ENCODE data around the gene EXOC6B. TPM values are rescaled to one million over a fixed set of nuclear protein-coding genes. Genes with fewer than 3 reads are reported as not detected.
"Not testable (repeated sequence)": the region's sequence is repeated elsewhere in the genome, so short reads cannot be mapped to it uniquely, and the experiment has no call there.

The EXOC6B gene
- total RNA-seq, 2 donors from 2014 or later = 48.2 to 65.4 TPM

DNA sequence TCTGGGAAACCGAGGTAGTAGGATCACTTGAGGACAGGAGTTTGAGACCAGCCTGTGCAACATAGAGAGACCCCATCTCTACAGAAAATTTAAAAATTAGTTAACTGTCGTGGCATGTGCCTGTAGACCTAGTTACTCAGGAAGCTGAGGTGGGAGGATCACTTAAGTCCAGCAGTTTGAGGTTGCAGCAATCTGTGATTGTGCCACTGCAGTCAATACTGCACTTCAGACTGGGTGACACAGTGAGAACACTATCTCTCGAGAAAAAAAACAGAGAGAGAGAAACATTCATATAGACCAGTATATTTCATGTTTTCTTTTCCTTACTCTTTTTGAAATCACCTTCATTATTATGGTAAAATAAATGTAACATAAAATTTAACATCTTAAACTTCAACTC, 387.5 kb downstream of the EXOC6B start:
- intact Hi-C loops (cut with DNase I) = no loop called here
- DNase-seq (ENCODE audit: low spot score) = no peak

DNA sequence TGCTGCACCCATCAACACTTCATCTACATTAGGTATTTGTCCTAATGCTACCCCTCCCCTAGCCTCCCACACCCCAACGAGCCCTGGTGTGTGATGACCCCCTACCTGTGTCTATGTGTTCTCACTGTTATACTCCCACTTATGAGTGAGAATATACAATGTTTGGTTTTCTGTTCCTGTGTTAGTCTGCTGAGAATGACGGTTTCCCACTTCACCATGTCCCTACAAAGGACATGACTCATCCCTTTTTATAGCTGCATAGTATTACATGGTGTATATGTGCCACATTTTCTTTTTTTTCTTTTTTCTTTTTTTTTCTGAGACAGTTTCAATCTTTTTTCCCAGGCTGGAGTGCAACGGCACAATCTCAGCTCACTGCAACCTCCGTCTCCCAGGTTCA, 394.1 kb downstream of the EXOC6B start:
- intact Hi-C loops (cut with DNase I) = no loop called here
- no peak for DNase-seq (ENCODE audit: low spot score)

DNA sequence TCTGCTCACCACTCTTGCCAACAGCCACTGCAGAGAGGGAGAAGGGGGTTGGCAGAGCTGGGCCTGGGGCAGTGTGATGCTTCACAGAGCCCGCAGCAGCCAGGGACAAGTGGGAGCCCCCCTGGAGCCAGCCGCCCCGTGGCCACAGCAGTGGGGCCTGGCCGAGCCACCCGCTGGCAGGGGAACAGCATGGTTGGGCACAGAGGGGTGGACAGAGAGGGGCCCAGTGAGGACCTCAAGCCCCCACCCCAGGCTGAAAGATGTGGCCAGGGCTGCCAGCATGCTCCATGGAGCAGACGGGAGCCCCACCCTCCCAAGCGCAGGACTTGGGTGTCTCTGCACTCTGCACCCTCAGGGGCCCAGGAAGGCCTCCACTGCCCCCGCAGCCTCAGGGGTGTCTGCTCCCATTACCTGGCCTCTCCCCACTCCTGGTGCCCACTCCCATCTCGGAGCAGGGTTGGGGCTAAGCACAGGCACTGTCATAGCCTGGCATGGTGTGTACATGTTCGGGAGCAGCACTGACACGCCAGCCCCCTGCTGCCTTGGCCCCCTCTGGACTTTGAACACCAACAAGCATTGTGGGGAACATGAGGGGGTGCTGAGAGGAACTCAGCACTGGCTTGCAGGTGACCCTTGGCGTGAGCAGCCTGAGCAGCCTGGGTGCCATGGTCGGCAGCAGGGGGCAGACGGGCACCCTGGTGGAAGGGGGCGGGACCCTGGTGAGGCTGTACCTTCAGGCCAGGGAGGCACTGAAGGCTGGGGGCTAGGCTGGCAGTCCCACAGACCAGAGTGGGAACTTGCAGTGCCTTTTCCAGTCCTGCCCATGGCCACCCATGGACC, 398.6 kb downstream of the EXOC6B start:
- intact Hi-C loops (cut with DNase I) = no loop called here
- DNase-seq (ENCODE audit: low spot score) = no peak

GRCh38 chr2:72425996-72426395, 399.8 kb downstream of the EXOC6B start:
- intact Hi-C loops (cut with DNase I) = no loop called here
- no peak for DNase-seq (ENCODE audit: low spot score)

- intact Hi-C loops (cut with DNase I) = no loop called here
- no peak for DNase-seq (ENCODE audit: low spot score)
Observed at GRCh38 chr2:72423756-72424155, 402.1 kb downstream of the EXOC6B start.

DNA sequence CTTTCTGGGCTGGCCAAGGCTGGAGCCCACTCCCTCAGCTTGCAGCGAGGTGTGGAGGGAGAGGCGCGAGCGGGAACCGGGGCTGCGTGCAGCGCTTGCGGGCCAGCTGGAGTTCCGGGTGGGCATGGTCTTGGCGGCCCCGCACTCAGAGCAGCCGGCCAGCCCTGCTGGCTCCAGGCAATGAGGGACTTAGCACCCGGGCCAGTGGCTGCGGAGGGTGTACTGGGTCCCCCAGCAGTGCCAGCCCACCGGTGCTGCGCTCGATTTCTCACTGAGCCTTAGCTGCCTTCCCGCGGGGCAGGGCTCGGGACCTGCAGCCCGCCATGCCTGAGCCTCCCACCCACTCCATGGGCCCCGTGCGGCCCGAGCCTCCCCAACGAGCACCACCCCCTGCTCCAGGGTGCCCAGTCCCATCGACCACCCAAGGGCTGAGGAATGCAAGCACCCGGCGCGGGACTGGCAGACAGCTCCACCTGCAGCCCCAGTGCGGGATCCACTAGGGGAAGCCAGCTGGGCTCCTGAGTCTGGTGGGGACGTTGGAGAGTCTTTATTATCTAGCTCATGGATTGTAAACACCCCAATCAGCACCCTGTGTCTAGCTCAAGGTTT, 404.0 kb downstream of the EXOC6B start:
- DNase-seq (ENCODE audit: low spot score); intact Hi-C loops (cut with DNase I): not testable (repeated sequence)

DNA sequence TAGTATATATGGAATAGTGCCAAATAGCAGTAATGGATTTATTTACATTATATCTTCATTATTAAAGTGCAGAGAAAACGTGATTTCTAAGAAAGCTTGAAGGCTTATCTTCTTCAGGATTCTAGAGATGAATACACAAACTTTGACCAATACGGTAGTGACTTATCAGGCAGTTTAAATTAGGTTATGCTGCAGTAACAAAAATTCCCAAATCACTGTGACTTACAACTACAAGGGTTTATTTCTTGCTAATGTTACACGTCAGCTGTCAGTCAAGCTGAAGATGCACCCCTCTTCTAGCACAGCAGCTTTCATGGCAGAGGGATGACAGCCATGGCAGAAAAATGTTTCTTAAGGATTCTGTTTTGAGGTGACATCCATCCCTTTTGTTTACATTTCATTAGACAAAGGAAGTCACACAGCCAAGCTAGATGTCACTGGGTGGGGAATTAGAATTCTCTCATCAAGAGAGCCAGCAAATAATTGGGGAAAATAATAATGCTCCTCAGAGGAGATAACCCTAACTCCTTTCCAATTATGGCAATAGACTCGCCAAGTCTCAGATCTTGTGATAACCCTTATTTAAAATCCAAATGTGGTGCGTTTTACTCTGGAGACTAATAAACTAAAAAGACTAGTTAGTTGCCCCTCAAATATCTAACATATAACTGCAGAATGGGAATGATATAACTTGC, 409.9 kb downstream of the EXOC6B start:
- intact Hi-C loops (cut with DNase I) = no loop called here

GRCh38 chr2:72415241-72415661, 410.6 kb downstream of the EXOC6B start:
- intact Hi-C loops (cut with DNase I) = no loop called here
- DNase-seq (ENCODE audit: low spot score) = no peak

More for the DNA sequence above, 409.9 kb downstream of the EXOC6B start:
- no peak for DNase-seq (ENCODE audit: low spot score)

GRCh38 chr2:72414137-72414760, 411.6 kb downstream of the EXOC6B start:
- no peak for DNase-seq (ENCODE audit: low spot score)

DNA sequence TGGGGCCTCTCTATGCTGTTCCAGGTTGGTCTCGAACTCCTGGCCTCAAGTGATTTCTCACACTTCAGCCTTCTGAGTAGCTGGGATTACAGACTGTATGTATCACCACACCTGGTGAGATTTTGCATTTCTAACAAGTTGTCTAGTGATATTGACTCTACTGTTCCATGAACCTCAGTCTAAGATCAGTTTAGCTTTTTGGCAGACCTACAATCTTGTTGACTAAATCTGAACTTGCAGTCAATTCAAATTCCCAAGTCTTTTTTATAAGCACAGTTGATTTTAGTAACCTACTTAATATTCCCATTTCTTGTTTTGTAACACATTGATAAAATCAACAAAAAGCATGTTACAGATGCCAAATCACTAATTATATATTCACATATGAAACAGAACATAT, 412.1 kb downstream of the EXOC6B start:
- DNase-seq (ENCODE audit: low spot score) = no peak
- intact Hi-C loops (cut with DNase I) = no loop called here

More at GRCh38 chr2:72414137-72414760, 411.6 kb downstream of the EXOC6B start:
- intact Hi-C loops (cut with DNase I) = no loop called here

DNA sequence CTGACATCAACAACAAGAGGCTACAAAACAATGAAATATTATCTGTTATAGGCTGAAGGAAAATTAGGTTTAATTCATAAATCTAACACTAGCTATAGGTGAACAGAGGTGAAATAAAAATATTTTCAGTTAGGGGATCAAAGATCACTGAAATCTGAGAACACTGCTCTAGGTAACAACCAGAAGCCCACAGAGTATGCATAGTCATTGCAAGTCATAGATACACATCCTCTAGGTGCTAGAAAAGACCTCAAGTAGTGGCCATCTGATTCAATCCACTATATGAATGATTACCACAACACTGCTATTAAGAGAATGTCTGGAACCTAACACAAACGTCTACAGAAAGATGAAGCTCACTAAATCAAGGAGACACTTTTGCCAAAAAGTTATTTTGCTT, 413.6 kb downstream of the EXOC6B start:
- intact Hi-C loops (cut with DNase I) = no loop called here
- no peak for DNase-seq (ENCODE audit: low spot score)

DNA sequence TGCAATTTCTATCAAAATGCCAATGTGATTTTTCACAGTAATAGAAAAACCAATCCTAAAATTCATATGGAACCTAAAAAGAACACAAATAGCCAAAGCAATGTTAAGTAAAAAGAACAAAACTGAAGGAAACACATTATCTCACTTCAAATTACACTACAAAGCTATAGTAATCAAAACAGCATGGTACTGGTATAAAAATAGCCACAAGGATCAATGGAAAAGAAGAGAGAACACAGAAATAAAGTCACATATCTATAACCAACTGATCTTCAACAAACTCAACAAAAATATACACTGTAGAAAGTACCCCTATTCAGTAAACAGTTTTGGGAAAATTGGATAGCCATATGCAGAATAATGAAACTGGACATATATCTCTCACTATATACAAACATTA, 426.0 kb downstream of the EXOC6B start:
- intact Hi-C loops (cut with DNase I) = loop anchor here in 1 of 2 donors (5.0 kb wide), 1 partner anchor 267 kb away; no protein-coding TSS in a partner anchor
- no peak for DNase-seq (ENCODE audit: low spot score)

DNA sequence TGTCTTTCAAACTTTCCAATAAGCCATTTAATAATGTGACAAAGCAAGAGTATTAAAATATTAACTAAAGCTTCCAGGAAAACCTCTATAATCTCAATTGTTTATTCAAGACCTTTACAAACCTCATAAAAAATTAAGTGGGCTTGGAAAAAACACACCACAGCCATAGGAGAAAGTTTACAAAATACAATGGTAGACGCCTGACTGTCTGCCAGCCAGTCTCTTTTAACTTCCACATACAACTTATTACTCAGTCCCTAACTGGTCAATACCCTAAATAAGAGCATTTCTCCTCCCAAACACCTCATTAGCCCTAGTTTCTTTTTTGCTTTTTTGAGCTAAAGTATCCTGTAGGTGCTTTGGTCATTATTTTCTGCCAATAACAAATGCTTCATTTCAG, 430.7 kb downstream of the EXOC6B start:
- no peak for DNase-seq (ENCODE audit: low spot score)
- intact Hi-C loops (cut with DNase I) = no loop called here

- DNase-seq (ENCODE audit: low spot score) = no peak
- intact Hi-C loops (cut with DNase I) = no loop called here
Observed at GRCh38 chr2:72394541-72395070, 431.2 kb downstream of the EXOC6B start.

DNA sequence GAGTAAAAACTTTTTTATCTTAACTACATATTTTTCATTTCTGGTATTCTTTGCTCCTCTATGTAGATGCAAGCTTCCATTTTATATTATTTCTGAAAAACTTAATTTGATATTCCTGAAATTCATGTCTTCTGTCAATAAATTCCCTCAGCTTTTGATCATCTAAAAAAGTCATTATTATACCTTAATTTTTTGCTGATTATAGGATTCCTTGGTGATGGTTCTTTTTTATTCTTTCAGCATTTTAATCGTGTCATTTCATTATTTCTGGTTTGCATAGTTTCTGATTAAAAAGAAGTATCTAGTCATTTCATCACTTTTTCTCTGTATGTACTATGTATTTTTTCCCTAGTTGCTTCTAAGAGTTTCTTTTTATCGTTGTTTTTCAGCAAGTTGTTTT, 436.4 kb downstream of the EXOC6B start:
- no peak for DNase-seq (ENCODE audit: low spot score)
- intact Hi-C loops (cut with DNase I) = no loop called here

DNA sequence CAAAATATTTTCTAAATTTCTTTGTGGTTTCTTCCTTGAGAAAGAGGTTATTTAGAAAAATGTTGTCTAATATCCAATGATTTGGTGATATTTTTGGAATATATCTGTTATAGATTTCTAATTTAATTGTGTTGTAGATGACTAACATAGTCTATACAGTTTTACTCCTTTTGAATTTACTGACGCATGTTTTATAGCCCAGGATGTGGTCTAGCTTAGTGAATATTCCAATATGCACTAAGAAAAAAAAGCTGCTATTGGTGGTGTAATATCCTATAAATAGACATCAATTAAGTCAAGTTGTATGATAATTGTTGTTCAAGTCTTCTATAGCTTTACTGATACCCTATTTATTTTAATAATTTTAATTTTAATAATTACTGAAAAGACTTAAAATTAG, 437.6 kb downstream of the EXOC6B start:
- intact Hi-C loops (cut with DNase I) = no loop called here
- no peak for DNase-seq (ENCODE audit: low spot score)

DNA sequence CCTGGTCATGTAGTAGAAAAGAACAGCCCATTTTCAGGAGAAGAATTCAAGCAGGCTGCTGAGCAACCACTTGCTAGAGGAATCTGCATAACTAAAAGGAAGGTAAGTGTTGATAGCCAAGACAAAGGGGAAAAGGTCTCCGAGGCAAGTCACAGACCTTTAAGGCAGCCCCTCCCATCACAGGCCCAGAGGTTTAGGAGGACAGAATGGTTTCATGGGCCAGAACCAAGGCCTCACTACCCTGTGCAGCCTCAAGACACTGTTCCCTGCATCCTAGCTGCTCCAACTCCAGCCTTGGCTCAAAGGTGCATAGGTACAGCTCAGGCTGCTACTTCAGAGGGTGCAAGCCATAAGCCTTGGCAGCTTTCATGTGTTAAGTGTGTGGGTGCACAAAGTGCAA, 439.5 kb downstream of the EXOC6B start:
- DNase-seq (ENCODE audit: low spot score) = no peak

GRCh38 chr2:72378753-72379348, 447.0 kb downstream of the EXOC6B start:
- DNase-seq (ENCODE audit: low spot score) = no peak
- intact Hi-C loops (cut with DNase I) = no loop called here

More for the DNA sequence above, 439.5 kb downstream of the EXOC6B start:
- intact Hi-C loops (cut with DNase I) = no loop called here

DNA sequence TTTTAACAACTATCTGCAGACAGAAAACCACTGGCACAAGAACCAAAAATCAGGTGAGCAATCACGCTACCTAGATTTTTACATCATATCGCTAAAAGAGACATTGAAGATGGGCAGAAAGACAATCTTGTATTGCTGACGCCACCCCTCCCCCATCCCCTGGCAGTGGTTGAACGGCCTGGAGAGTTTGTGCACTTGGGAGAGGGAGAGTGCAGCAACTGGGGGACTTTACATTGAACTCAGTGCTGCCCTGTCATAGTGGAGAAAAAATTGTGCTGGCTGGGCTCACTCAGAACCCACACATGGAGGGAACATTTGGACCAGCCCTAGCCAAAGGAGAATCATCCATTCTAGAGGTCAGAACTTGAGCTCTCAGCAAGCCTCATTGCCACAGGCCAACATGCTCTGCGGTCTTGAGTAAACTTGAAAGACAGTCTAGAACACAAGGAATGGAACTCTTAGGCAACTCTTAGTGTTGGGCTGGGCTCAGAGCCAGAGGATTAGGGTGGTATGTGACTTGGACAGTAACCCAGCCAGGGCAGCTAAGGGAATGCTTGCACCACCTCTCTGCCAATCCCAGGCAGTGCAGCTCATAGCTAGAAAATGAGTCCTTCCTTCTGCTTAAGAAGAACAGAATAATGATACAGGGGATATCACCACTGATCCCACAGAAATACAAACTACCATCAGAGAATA, 458.2 kb downstream of the EXOC6B start:
- intact Hi-C loops (cut with DNase I) = no loop called here
- DNase-seq (ENCODE audit: low spot score) = no peak
